A549 (cell line): ENCODE measurements around the gene SUCNR1.

Source experiments
- EHMT2 ChIP-seq: fragments of 200-600 bp; sonication (generic); IDR thresholded peaks from 2 replicates; pipeline ENCODE4 v1.6.1; 2016; ENCODE audit warnings: antibody characterized with exemption, low read depth, mild to moderate bottlenecking, moderate library complexity
- HDAC2 ChIP-seq: fragments of 200-600 bp; sonication (generic); IDR thresholded peaks from 2 replicates; pipeline ENCODE4 v1.6.1; 2016
- HOXB13 ChIP-seq: fragments of 250-450 bp; sonication (Bioruptor Pico); IDR thresholded peaks from 2 replicates; pipeline ENCODE4 v1.5.0; 2020; ENCODE audit warnings: low read depth, mild to moderate bottlenecking, moderate library complexity
- MAZ ChIP-seq: fragments of 150-350 bp; IDR thresholded peaks from 2 replicates; pipeline ENCODE4 v1.6.1; 2014; ENCODE audit warnings: antibody characterized with exemption, low read depth, low read length, borderline replicate concordance
- NPAS2 ChIP-seq: fragments of 250-450 bp; sonication (Bioruptor Pico); IDR thresholded peaks from 2 replicates; pipeline ENCODE4 v1.8.0; 2022; ENCODE audit warnings: mild to moderate bottlenecking, moderate library complexity, borderline replicate concordance
- POLR2A ChIP-seq: IDR thresholded peaks from 2 replicates; pipeline ENCODE4 v1.6.1; 2012; ENCODE audit warnings: mild to moderate bottlenecking, low read length
- TF ChIP-seq, protein P1 (sequence below): fragments of >200 bp; sonication (Bioruptor Twin); formaldehyde crosslinking; IDR thresholded peaks from 3 replicates; pipeline ENCODE4 v1.5.1; 2016
- TF ChIP-seq, protein P2 (sequence below): fragments of 250-450 bp; sonication (Bioruptor Pico); IDR thresholded peaks from 2 replicates; pipeline ENCODE4 v1.5.0; 2021; ENCODE audit warnings: mild to moderate bottlenecking, moderate library complexity, borderline replicate concordance
- TF ChIP-seq, protein P3 (sequence below): IDR thresholded peaks from 2 replicates; pipeline ENCODE4 v1.6.1; 2012
- TF ChIP-seq, protein P4 (sequence below): fragments of 150-350 bp; IDR thresholded peaks from 2 replicates; pipeline ENCODE4 v1.6.1; 2014; ENCODE audit warnings: low read depth, mild to moderate bottlenecking, low read length
- TF ChIP-seq, protein P5 (sequence below): fragments of 200-600 bp; sonication (generic); IDR thresholded peaks from 2 replicates; pipeline ENCODE4 v1.6.1; 2016; ENCODE audit warnings: antibody characterized with exemption, mild to moderate bottlenecking, moderate library complexity
- TF ChIP-seq, protein P6 (sequence below): IDR thresholded peaks from 2 replicates; pipeline ENCODE4 v1.6.1; 2012; ENCODE audit warnings: low read depth, borderline replicate concordance

DNA sequence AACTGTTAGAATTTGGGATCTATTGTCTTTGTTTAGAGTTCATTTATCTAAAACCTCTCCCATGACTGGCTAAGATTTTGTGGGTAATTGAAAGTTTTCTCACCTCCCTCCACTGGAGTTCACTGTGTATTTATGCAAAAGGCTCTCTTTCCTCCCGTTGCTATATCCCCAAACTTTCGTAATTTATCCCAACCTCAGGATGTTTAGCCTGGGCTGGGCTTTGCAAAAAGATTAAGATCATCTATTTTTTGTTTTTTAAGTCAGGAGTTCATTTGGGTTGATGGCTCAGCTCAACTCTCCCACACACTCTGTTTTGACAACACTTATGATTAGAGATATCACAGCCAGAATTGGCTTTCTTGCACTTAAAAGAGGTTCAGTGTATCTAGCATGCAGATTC, 27.0 kb downstream of the SUCNR1 start:
- TF ChIP-seq HOXB13 (CRISPR knock-in tag) (no peak), EHMT2 (no peak), MAZ (no peak), POLR2A (no peak), HDAC2 (no peak), NPAS2 (CRISPR knock-in tag) (no peak)
- TF ChIP-seq, protein P1, sequence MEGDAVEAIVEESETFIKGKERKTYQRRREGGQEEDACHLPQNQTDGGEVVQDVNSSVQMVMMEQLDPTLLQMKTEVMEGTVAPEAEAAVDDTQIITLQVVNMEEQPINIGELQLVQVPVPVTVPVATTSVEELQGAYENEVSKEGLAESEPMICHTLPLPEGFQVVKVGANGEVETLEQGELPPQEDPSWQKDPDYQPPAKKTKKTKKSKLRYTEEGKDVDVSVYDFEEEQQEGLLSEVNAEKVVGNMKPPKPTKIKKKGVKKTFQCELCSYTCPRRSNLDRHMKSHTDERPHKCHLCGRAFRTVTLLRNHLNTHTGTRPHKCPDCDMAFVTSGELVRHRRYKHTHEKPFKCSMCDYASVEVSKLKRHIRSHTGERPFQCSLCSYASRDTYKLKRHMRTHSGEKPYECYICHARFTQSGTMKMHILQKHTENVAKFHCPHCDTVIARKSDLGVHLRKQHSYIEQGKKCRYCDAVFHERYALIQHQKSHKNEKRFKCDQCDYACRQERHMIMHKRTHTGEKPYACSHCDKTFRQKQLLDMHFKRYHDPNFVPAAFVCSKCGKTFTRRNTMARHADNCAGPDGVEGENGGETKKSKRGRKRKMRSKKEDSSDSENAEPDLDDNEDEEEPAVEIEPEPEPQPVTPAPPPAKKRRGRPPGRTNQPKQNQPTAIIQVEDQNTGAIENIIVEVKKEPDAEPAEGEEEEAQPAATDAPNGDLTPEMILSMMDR = no peak
- TF ChIP-seq, protein P2, sequence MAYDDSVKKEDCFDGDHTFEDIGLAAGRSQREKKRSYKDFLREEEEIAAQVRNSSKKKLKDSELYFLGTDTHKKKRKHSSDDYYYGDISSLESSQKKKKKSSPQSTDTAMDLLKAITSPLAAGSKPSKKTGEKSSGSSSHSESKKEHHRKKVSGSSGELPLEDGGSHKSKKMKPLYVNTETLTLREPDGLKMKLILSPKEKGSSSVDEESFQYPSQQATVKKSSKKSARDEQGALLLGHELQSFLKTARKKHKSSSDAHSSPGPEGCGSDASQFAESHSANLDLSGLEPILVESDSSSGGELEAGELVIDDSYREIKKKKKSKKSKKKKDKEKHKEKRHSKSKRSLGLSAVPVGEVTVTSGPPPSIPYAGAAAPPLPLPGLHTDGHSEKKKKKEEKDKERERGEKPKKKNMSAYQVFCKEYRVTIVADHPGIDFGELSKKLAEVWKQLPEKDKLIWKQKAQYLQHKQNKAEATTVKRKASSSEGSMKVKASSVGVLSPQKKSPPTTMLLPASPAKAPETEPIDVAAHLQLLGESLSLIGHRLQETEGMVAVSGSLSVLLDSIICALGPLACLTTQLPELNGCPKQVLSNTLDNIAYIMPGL = no peak
- TF ChIP-seq, protein P3, sequence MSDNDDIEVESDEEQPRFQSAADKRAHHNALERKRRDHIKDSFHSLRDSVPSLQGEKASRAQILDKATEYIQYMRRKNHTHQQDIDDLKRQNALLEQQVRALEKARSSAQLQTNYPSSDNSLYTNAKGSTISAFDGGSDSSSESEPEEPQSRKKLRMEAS = no peak
- TF ChIP-seq, protein P4, sequence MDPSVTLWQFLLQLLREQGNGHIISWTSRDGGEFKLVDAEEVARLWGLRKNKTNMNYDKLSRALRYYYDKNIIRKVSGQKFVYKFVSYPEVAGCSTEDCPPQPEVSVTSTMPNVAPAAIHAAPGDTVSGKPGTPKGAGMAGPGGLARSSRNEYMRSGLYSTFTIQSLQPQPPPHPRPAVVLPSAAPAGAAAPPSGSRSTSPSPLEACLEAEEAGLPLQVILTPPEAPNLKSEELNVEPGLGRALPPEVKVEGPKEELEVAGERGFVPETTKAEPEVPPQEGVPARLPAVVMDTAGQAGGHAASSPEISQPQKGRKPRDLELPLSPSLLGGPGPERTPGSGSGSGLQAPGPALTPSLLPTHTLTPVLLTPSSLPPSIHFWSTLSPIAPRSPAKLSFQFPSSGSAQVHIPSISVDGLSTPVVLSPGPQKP = no peak
- TF ChIP-seq, protein P5, sequence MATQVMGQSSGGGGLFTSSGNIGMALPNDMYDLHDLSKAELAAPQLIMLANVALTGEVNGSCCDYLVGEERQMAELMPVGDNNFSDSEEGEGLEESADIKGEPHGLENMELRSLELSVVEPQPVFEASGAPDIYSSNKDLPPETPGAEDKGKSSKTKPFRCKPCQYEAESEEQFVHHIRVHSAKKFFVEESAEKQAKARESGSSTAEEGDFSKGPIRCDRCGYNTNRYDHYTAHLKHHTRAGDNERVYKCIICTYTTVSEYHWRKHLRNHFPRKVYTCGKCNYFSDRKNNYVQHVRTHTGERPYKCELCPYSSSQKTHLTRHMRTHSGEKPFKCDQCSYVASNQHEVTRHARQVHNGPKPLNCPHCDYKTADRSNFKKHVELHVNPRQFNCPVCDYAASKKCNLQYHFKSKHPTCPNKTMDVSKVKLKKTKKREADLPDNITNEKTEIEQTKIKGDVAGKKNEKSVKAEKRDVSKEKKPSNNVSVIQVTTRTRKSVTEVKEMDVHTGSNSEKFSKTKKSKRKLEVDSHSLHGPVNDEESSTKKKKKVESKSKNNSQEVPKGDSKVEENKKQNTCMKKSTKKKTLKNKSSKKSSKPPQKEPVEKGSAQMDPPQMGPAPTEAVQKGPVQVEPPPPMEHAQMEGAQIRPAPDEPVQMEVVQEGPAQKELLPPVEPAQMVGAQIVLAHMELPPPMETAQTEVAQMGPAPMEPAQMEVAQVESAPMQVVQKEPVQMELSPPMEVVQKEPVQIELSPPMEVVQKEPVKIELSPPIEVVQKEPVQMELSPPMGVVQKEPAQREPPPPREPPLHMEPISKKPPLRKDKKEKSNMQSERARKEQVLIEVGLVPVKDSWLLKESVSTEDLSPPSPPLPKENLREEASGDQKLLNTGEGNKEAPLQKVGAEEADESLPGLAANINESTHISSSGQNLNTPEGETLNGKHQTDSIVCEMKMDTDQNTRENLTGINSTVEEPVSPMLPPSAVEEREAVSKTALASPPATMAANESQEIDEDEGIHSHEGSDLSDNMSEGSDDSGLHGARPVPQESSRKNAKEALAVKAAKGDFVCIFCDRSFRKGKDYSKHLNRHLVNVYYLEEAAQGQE = no peak
- TF ChIP-seq, protein P6, sequence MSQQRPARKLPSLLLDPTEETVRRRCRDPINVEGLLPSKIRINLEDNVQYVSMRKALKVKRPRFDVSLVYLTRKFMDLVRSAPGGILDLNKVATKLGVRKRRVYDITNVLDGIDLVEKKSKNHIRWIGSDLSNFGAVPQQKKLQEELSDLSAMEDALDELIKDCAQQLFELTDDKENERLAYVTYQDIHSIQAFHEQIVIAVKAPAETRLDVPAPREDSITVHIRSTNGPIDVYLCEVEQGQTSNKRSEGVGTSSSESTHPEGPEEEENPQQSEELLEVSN = no peak
